ENCODE data around the gene UGT2B10.
"Not testable (repeated sequence)": the region's sequence is repeated elsewhere in the genome, so short reads cannot be mapped to it uniquely, and the experiment has no call there.

The UGT2B10 gene

GRCh38 chr4:68815617-68816409 is at the start of gene UGT2B10:
Gene UGT2B10, plus strand, starts transcription at chr4:68815994. Its CDS starts 26 bp downstream, at chr4:68816020.
- not testable (repeated sequence) for DNase-seq (ENCODE audit: low read depth)

- DNase-seq (ENCODE audit: low read depth): not testable (repeated sequence)
Observed at GRCh38 chr4:68771836-68772235, 44.0 kb upstream of the UGT2B10 start.

GRCh38 chr4:68773699-68774098 is 42.1 kb upstream of the UGT2B10 start:
- DNase-seq (ENCODE audit: low read depth): no peak

GRCh38 chr4:68780232-68780631 is 35.6 kb upstream of the UGT2B10 start:
- DNase-seq (ENCODE audit: low read depth): no peak

GRCh38 chr4:68797048-68797447 is 18.7 kb upstream of the UGT2B10 start:
- DNase-seq (ENCODE audit: low read depth): no peak

- DNase-seq (ENCODE audit: low read depth): no peak
Observed at GRCh38 chr4:68797618-68798017, 18.2 kb upstream of the UGT2B10 start.

GRCh38 chr4:68803013-68803412 is 12.8 kb upstream of the UGT2B10 start:
- DNase-seq (ENCODE audit: low read depth): no peak

GRCh38 chr4:68808060-68808459 is 7.7 kb upstream of the UGT2B10 start:
- no peak for DNase-seq (ENCODE audit: low read depth)

DNA sequence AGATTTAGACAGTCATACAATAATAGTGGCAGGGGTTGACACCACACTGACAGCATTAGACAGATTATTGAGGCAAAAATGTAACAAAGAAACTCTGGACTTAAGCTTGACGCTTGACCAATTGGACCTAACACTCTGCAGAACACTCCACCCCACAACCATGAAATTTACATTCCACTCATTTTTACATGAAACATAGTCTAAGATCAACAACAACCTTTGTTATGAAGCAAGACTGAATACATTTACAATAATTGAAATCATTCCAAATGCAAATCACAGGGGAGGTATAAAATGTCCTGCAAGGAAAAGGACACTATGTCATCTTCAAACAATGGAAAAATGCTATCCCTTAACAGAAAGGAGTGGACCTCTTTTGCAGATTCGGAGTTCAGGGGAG is 4.9 kb upstream of the UGT2B10 start:
- DNase-seq (ENCODE audit: low read depth): no peak

GRCh38 chr4:68816410-68817265 is 844 bp downstream of the UGT2B10 start:
- not testable (repeated sequence) for DNase-seq (ENCODE audit: low read depth)

DNA sequence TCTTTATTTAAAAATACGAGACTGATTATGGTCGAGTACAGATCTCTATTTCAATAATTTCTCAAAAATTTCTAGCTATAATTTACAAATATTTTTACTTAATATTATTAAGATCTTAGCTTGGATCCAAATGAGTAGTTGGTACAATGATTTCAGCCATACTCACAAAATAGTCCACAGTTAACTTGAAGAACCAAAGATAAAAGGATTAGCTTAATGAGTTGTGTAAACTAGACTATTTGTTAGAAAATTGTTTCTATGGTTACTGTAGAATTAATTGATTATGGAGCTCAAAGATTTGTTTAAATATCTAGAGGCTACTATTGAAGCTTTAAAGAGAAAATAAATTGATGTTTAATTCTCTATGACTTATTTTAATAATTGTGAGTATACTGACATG is 1.6 kb downstream of the UGT2B10 start:
- DNase-seq (ENCODE audit: low read depth): no peak

DNA sequence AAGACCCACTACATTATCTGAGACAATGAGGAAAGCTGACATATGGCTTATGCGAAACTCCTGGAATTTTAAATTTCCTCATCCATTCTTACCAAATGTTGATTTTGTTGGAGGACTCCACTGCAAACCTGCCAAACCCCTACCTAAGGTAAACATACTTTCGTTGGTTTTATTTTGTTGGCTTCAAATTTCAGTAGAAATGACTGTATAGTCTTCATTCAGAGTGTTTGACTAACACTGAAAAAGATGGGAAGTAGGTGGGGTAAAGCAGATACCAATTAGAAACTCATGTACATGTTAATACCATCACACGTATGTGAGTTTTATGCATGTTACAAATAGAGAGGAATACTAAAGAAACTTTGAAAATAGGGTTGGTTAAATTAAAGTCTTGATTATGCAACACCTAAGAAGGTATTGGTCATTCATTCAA is 2.3 kb downstream of the UGT2B10 start:
- not testable (repeated sequence) for DNase-seq (ENCODE audit: low read depth)

DNA sequence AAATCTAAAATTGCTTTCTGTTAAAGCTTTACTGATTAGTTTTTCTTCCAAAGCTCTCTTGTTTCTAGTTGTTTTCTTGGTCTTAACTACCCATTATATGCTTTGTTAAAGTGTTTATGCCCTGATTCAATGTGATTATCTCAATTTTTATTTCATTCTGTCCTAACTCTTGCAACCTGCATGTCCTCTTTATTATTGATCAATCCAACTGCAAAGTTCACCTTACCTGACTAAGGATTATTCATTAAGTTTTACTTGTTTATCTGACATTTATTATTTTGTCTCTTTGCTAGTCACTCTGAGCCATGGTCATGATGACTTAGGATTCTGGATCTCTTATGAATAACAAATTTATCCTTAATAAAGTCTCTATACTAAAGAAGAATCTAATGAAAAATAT is 15.8 kb downstream of the UGT2B10 start:
- DNase-seq (ENCODE audit: low read depth): no peak

DNA sequence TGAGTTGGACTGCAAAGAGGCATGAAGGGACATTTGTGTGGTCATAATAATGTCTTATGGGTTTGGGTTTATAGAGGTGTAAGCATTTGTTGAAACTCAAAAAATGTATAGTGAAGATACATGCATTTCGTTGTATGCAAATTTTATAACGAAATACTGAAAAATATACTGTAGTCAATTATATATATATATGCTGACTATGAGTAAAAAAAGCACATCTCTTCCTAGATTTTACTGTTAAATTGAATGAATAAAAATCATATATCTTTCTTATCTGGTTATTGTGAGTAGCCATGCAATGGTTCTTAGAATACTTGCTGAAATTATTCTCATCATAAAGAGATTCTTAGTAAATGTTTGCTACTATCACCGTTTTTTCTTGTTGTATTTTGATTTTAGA is 34.5 kb downstream of the UGT2B10 start:
- no peak for DNase-seq (ENCODE audit: low read depth)

GRCh38 chr4:68855771-68856170 is 40.0 kb downstream of the UGT2B10 start:
- DNase-seq (ENCODE audit: low read depth): no peak

- no peak for DNase-seq (ENCODE audit: low read depth)
Observed at GRCh38 chr4:68858039-68858438, 42.2 kb downstream of the UGT2B10 start.

- DNase-seq (ENCODE audit: low read depth): no peak
Observed at GRCh38 chr4:68859655-68860054, 43.9 kb downstream of the UGT2B10 start.

DNA sequence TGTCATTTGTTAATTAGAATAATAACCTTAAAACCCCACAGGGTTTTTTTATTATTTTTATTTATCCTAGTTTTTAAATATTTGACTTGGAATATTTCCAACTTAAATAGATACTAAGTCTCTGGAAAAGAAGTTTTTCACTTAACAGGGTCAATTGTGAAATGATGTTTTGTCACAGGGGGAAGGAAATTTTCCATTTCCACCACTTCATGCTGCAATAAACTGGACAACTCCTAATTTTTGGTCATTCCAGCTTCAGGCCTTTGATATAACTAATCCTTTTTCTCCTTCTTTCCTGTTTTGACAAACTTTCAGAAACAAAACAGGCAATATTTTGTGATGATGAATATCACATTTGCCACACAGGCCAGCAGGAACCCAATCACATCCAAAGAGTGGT is 45.3 kb downstream of the UGT2B10 start:
- DNase-seq (ENCODE audit: low read depth): no peak

- no peak for DNase-seq (ENCODE audit: low read depth)
Observed at GRCh38 chr4:68864438-68865187, 48.8 kb downstream of the UGT2B10 start.

- no peak for DNase-seq (ENCODE audit: low read depth)
Observed at GRCh38 chr4:68865188-68865638, 49.4 kb downstream of the UGT2B10 start.

DNA sequence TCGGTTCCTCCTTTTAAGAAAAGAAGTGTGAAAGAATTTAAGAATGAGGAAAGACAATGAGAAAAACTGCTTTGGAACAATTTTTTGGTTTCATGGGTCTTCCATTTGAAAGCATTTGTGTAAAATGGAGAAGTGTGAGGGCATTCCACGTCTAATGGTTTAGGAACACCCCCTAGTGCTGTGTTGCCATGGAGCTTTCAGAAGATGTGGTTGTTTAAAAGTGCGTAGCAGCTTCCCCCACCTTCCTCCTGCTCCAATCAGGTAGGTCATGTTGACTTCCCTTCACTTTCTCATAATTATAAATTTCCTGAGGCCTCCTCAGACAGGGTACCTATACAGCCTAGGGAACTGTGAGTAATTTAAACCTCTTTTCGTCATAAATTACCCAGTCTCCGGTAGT is 50.0 kb downstream of the UGT2B10 start:
- no peak for DNase-seq (ENCODE audit: low read depth)

GRCh38 chr4:68869274-68869773 is 53.5 kb downstream of the UGT2B10 start:
- no peak for DNase-seq (ENCODE audit: low read depth)

All from stimulated activated CD8-positive, alpha-beta memory T cell treated with anti-CD3 and anti-CD28 coated beads, Interleukin-15, amount 100 ng/mL, for 1 hour (primary cell).